ENCODE results near the gene NUP93. TPM values are rescaled to one million over a fixed set of nuclear protein-coding genes. Genes with fewer than 3 reads are reported as not detected.

The NUP93 gene
- total RNA-seq, 1 experiment from 2014 or later, result 134 TPM

- DNase-seq (ENCODE audit: low spot score), result no peak
Observed at GRCh38 chr16:56894331-56894917, 164.5 kb downstream of the NUP93 start.

GRCh38 chr16:56895813-56896212, 165.9 kb downstream of the NUP93 start:
- DNase-seq (ENCODE audit: low spot score), result no peak

DNA sequence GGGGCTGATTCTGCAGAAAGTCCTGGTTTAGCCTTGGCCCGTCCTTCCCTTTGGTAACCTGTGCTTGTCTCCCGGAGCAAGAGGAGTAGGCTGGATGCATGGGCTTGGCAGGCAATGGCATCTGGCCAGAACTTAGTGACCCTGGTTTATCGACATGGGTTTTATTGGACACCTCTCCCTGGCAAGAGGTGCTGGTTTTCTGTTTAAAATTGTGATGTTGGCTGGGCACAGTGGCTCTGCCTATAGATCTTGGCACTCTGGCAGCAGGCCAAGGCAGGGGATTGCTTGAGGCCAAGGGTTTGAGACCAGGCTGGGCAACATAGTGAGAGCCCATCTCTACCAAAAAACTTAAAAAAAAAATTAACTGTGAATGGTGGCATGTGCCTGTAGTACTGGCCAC, 166.3 kb downstream of the NUP93 start:
- DNase-seq (ENCODE audit: low spot score), result no peak

- DNase-seq (ENCODE audit: low spot score), result no peak
Observed at GRCh38 chr16:56897026-56897799, 167.3 kb downstream of the NUP93 start.

- DNase-seq (ENCODE audit: low spot score), result no peak
Observed at GRCh38 chr16:56898847-56899246, 168.9 kb downstream of the NUP93 start.

Other genes starting within 250 kb of the NUP93 start
- gene BBS2, start 210.1 kb upstream of the NUP93 start, total RNA-seq (2014; rRNA removed; shearing (Covaris generic)), result 57.6 and 64.5 TPM in 2 replicates
- gene MT4, start 165.1 kb upstream of the NUP93 start, total RNA-seq (2014; rRNA removed; shearing (Covaris generic)), result not detected in 2 replicates
- gene MT3, start 140.6 kb upstream of the NUP93 start, total RNA-seq (2014; rRNA removed; shearing (Covaris generic)), result not detected in 2 replicates
- gene MT2A, start 121.5 kb upstream of the NUP93 start, total RNA-seq (2014; rRNA removed; shearing (Covaris generic)), result 137 and 184 TPM in 2 replicates
- gene MT1E, start 104.3 kb upstream of the NUP93 start, total RNA-seq (2014; rRNA removed; shearing (Covaris generic)), result not detected in 2 replicates
- gene MT1M, start 97.5 kb upstream of the NUP93 start, total RNA-seq (2014; rRNA removed; shearing (Covaris generic)), result not detected in 2 replicates
- not detected in 2 replicates for gene MT1A, start 91.5 kb upstream of the NUP93 start, total RNA-seq (2014; rRNA removed; shearing (Covaris generic))
- gene MT1B, start 78.2 kb upstream of the NUP93 start, total RNA-seq (2014; rRNA removed; shearing (Covaris generic)), result not detected in 2 replicates
- gene MT1F, start 72.2 kb upstream of the NUP93 start, total RNA-seq (2014; rRNA removed; shearing (Covaris generic)), result not detected in 2 replicates
- gene MT1G, start 62.1 kb upstream of the NUP93 start, total RNA-seq (2014; rRNA removed; shearing (Covaris generic)), result not detected in 2 replicates
- gene MT1H, start 60.3 kb upstream of the NUP93 start, total RNA-seq (2014; rRNA removed; shearing (Covaris generic)), result not detected in 2 replicates
- gene MT1X, start 47.7 kb upstream of the NUP93 start, total RNA-seq (2014; rRNA removed; shearing (Covaris generic)), result 24.9 and 97.3 TPM in 2 replicates
- gene SLC12A3, start 135.1 kb downstream of the NUP93 start, total RNA-seq (2014; rRNA removed; shearing (Covaris generic)), result not detected in 2 replicates
- 35.0 and 55.6 TPM in 2 replicates for gene HERPUD1, start 202.0 kb downstream of the NUP93 start, total RNA-seq (2014; rRNA removed; shearing (Covaris generic))
- not detected in 2 replicates for gene CETP, start 231.8 kb downstream of the NUP93 start, total RNA-seq (2014; rRNA removed; shearing (Covaris generic))